ENCODE data around the gene TSHZ2. TPM values are rescaled to one million over a fixed set of nuclear protein-coding genes. Genes with fewer than 3 reads are reported as not detected.

The TSHZ2 gene
- total and polyA plus RNA-seq, 9 of the 15 experiments (the other 6 are each of a cell fraction or from before 2014, with no cell fraction given), result 0.03 to 0.20 (median 0.05) TPM; not detected in 4

- Histone ChIP-seq H3K27me3 (ENCODE audit: control insufficient read depth in 2 of 2, insufficient read depth in 2 of 2, low read length in 2 of 2) (peaks cover 9 to 35% of the 10 kb centered on the region in 2 experiments), H3K27ac (ENCODE audit: extremely low read depth, low read depth, low read length) (no peak overlapping the region), H3K79me2 (ENCODE audit: control insufficient read depth, insufficient read depth, low read length) (no peaks in the 10 kb centered on the region), H3K4me3 (no peak overlapping the region), H4K20me1 (replicated peaks; ENCODE audit: control insufficient read depth, insufficient read depth, low read length) (no peaks in the 10 kb centered on the region), H2AFZ (ENCODE audit: low read depth, low read length) (no peak overlapping the region), H3K9ac (ENCODE audit: insufficient read depth in 1 of 2, low read depth in 2 of 2, low read length in 2 of 2) (no peak overlapping the region), H3K36me3 (ENCODE audit: control insufficient read depth, insufficient read depth, low read length) (no peaks in the 10 kb centered on the region), H3K4me1 (replicated peaks in 1 of 2; ENCODE audit: control insufficient read depth in 2 of 2, insufficient read depth in 2 of 2, low read length in 2 of 2) (peaks cover 0 to 4% of the 10 kb centered on the region in 2 experiments; a peak in 1 of 5 replicates), H3K4me2 (ENCODE audit: insufficient read depth, low read length) (no peak overlapping the region; the same call in 1 of the 2 replicates), H3K9me1 (ENCODE audit: control insufficient read depth, insufficient read depth, low read length) (no peaks in the 10 kb centered on the region), H3K9me3 (replicated peaks; ENCODE audit: control insufficient read depth, insufficient read depth, low read depth, low read length) (no peaks in the 10 kb centered on the region)
- intact Hi-C loops (cut with micrococcal nuclease), result loop anchor here (5.0 to 10.0 kb wide), 2 partner anchors 70 to 643 kb away; no protein-coding TSS in a partner anchor
- ChIA-PET POLR2A (no interaction called here), CTCF (ENCODE audit: low intra/inter-chr PET ratio) (no interaction called here)
- ATAC-seq (no peak), FAIRE-seq (no peak), DNase-seq (ENCODE audit: extremely low read depth in 1 of 4, low spot score in 3 of 4) (peak in 1 of 4 experiments; percentile 27)
- 10% methylated on average over 7 of the region's 7 CpGs for WGBS (ENCODE audit: insufficient coverage, low coverage, missing lambda C conversion rate)
- in situ Hi-C loops (cut with MboI), result no loop called here
- no peak for TF ChIP-seq RNF2 (IDR thresholded peaks at IDR 0.05)
- peak; percentile 72; the same call in 1 of the 2 replicates for TF ChIP-seq TEAD4 (IDR thresholded peaks at IDR 0.05; ENCODE audit: low read length)
- TF ChIP-seq TEAD4 (CRISPR knock-in tag; IDR thresholded peaks at IDR 0.05; ENCODE audit: borderline replicate concordance), result no peak
- TF ChIP-seq KDM1A (IDR thresholded peaks at IDR 0.05), result peak in 1 of 2 experiments; percentile 18; a peak in 1 of 4 replicates
- no peak for TF ChIP-seq NONO (IDR thresholded peaks at IDR 0.05; ENCODE audit: low read depth in 2 of 2, low read length in 1 of 2)
- TF ChIP-seq ZNF592 (IDR thresholded peaks at IDR 0.05), result no peak
- peak; percentile 66 for TF ChIP-seq TAL1 (IDR thresholded peaks at IDR 0.05)
- TF ChIP-seq CTBP1 (IDR thresholded peaks at IDR 0.05; ENCODE audit: borderline replicate concordance), result 0 out of 2 replicates have a peak, but pooled peaks have one; percentile 22
- no peak for TF ChIP-seq ZBTB5 (IDR thresholded peaks at IDR 0.05)
- TF ChIP-seq FOXM1 (IDR thresholded peaks at IDR 0.05; ENCODE audit: low read depth), result peak; percentile 32; the same call in 1 of the 2 replicates
- no peak for TF ChIP-seq FOXM1 (CRISPR knock-in tag; IDR thresholded peaks at IDR 0.05; ENCODE audit: low read depth)
- peak; percentile 18; the same call in 1 of the 2 replicates for TF ChIP-seq EP300 (IDR thresholded peaks at IDR 0.05; ENCODE audit: low read length)
- peak; percentile 51 for TF ChIP-seq CBFA2T2 (conservative IDR thresholded peaks at IDR 0.05)
- peak; percentile 69 for TF ChIP-seq STAT5A (IDR thresholded peaks at IDR 0.05; ENCODE audit: borderline replicate concordance, low read length)
- peak; percentile 56; the same call in 1 of the 2 replicates for TF ChIP-seq ARID1B (IDR thresholded peaks at IDR 0.05)
- TF ChIP-seq TCF3 (CRISPR knock-in tag; IDR thresholded peaks at IDR 0.05), result peak; percentile 49
- TF ChIP-seq PHF20 (IDR thresholded peaks at IDR 0.05; ENCODE audit: partially characterized antibody), result no peak
- peak; percentile 73 for TF ChIP-seq CBFA2T3 (IDR thresholded peaks at IDR 0.05)
- BruUV-seq (replicated peaks), result no TSS peak
These were observed 449.9 kb downstream of the TSHZ2 start for GRCh38 chr20:53422039-53422438.
